OCI-LY1 (cell line): ENCODE data around the gene MMRN2.

Experiments used
- H2AFZ ChIP-seq: fragments of 200-600 bp; sonication (generic), shearing (Covaris generic); 2 replicates; pipeline ENCODE4 v1.6.0; 2014; ENCODE audit warnings: antibody characterized with exemption, mild to moderate bottlenecking, low read length
- H3F3A ChIP-seq: fragments of 200-600 bp; sonication (generic), shearing (Covaris generic); 2 replicates; pipeline ENCODE4 v1.6.0; 2014; ENCODE audit warnings: mild to moderate bottlenecking, antibody characterized with exemption, low read length, moderate library complexity; ENCODE audit not compliant: insufficient read depth
- H3K27ac ChIP-seq: fragments of 200-600 bp; sonication (generic); 2 replicates; pipeline ENCODE4 v1.5.1; 2014; ENCODE audit warnings: low read length, mixed run types, mild to moderate bottlenecking, low read depth; ENCODE audit not compliant: poor library complexity, severe bottlenecking
- H3K27me3 ChIP-seq: fragments of 200-600 bp; sonication (generic); 2 replicates; pipeline ENCODE4 v1.6.0; 2014; ENCODE audit warnings: antibody characterized with exemption, mild to moderate bottlenecking, low read length, moderate library complexity; ENCODE audit not compliant: insufficient read depth
- H3K36me3 ChIP-seq: fragments of 200-600 bp; sonication (generic); 2 replicates; pipeline ENCODE4 v1.6.1; 2014; ENCODE audit warnings: mild to moderate bottlenecking, antibody characterized with exemption, low read length, moderate library complexity, mixed read lengths; ENCODE audit not compliant: insufficient read depth
- H3K4me1 ChIP-seq: fragments of 200-600 bp; sonication (generic); 2 replicates; pipeline ENCODE4 v1.5.1; 2014; ENCODE audit warnings: mild to moderate bottlenecking, low read length, moderate library complexity; ENCODE audit not compliant: insufficient read depth, severe bottlenecking
- H3K4me2 ChIP-seq: fragments of 200-600 bp; sonication (generic), shearing (Covaris generic); 2 replicates; pipeline ENCODE4 v1.6.1; 2014; ENCODE audit warnings: low read length
- H3K4me3 ChIP-seq: fragments of 200-600 bp; sonication (generic); 2 replicates; pipeline ENCODE4 v1.5.1; 2014; ENCODE audit warnings: low read length, low read depth, mild to moderate bottlenecking, mixed read lengths; ENCODE audit not compliant: poor library complexity, severe bottlenecking
- H3K79me2 ChIP-seq: fragments of 200-600 bp; shearing (Covaris generic); 2 replicates; pipeline ENCODE4 v1.6.1; 2016; ENCODE audit warnings: mixed run types, low read length, mixed read lengths; ENCODE audit not compliant: insufficient read depth
- H3K9ac ChIP-seq: fragments of 200-600 bp; sonication (generic), shearing (Covaris generic); 2 replicates; pipeline ENCODE4 v1.6.1; 2014; ENCODE audit warnings: mild to moderate bottlenecking, low read length, mixed read lengths
- H3K9me2 ChIP-seq: fragments of 200-600 bp; sonication (generic), shearing (Covaris generic); 2 replicates; pipeline ENCODE4 v1.6.1; 2014; ENCODE audit warnings: low read depth, mild to moderate bottlenecking, low read length, mixed read lengths
- H3K9me3 ChIP-seq: fragments of 200-600 bp; shearing (Covaris generic); 2 replicates; pipeline ENCODE4 v1.6.1; 2014; ENCODE audit warnings: low read length, mixed read lengths
- H4K20me1 ChIP-seq: fragments of 200-600 bp; sonication (generic), shearing (Covaris generic); 2 replicates; pipeline ENCODE4 v1.6.0; 2016; ENCODE audit warnings: mild to moderate bottlenecking, low read length; ENCODE audit not compliant: insufficient read depth
- CTCF ChIP-seq: fragments of 200-600 bp; sonication (generic), shearing (Covaris generic); IDR thresholded peaks from 2 replicates; pipeline ENCODE4 v1.5.1; 2017; ENCODE audit warnings: mild to moderate bottlenecking, antibody characterized with exemption, low read length, moderate library complexity, mixed read lengths
- EZH2 ChIP-seq: fragments of 200-600 bp; sonication (generic), shearing (Covaris generic); IDR thresholded peaks from 2 replicates; pipeline ENCODE4 v1.8.0; 2017; ENCODE audit warnings: borderline replicate concordance, mixed run types, mild to moderate bottlenecking, antibody characterized with exemption, low read length, moderate library complexity, mixed read lengths

Gene MMRN2

GRCh38 chr10:86971232-86971991 is 14.0 kb upstream of the MMRN2 start:
- Histone ChIP-seq H3K4me3 (peak overlapping the region; percentile 75), H3K4me1 (peaks cover 23% of the 10 kb centered on the region), H2AFZ (peak overlapping the region; percentile 21; the same call in 1 of the 2 replicates), H3K9ac (peak overlapping the region; percentile 82), H4K20me1 (no peaks in the 10 kb centered on the region), H3K9me3 (no peaks in the 10 kb centered on the region), H3F3A (no peaks in the 10 kb centered on the region), H3K36me3 (no peaks in the 10 kb centered on the region), H3K4me2 (peak overlapping the region; percentile 86), H3K79me2 (no peaks in the 10 kb centered on the region), H3K27me3 (no peaks in the 10 kb centered on the region), H3K27ac (no peak overlapping the region), H3K9me2 (no peaks in the 10 kb centered on the region)
- TF ChIP-seq CTCF: no peak
- no peak for TF ChIP-seq EZH2

GRCh38 chr10:86970982-86971231 is 13.5 kb upstream of the MMRN2 start:
- TF ChIP-seq CTCF (no peak), EZH2 (no peak)
- Histone ChIP-seq H3K27ac (no peak overlapping the region), H3K4me3 (peak overlapping the region; percentile 75)

GRCh38 chr10:86970162-86970981 is 13.0 kb upstream of the MMRN2 start:
- no peak for TF ChIP-seq EZH2
- TF ChIP-seq CTCF: no peak
- no peaks in the 10 kb centered on the region for H3K79me2 ChIP-seq
- H4K20me1 ChIP-seq: no peaks in the 10 kb centered on the region
- no peak overlapping the region for H3K27ac ChIP-seq
- no peaks in the 10 kb centered on the region for H3F3A ChIP-seq
- peak overlapping the region; percentile 44; the same call in 1 of the 2 replicates for H2AFZ ChIP-seq
- H3K9me2 ChIP-seq: no peaks in the 10 kb centered on the region
- H3K9me3 ChIP-seq: no peaks in the 10 kb centered on the region
- H3K9ac ChIP-seq: peak overlapping the region; percentile 82
- H3K4me2 ChIP-seq: peak overlapping the region; percentile 86
- no peaks in the 10 kb centered on the region for H3K27me3 ChIP-seq
- H3K4me3 ChIP-seq: peak overlapping the region; percentile 75
- H3K4me1 ChIP-seq: peaks cover 26% of the 10 kb centered on the region
- H3K36me3 ChIP-seq: no peaks in the 10 kb centered on the region

More at GRCh38 chr10:86970982-86971231, 13.5 kb upstream of the MMRN2 start:
- no peaks in the 10 kb centered on the region for H3K9me2 ChIP-seq
- peak overlapping the region; percentile 86 for H3K4me2 ChIP-seq
- H2AFZ ChIP-seq: peak overlapping the region; percentile 44; the same call in 1 of the 2 replicates
- no peaks in the 10 kb centered on the region for H3F3A ChIP-seq
- peaks cover 26% of the 10 kb centered on the region for H3K4me1 ChIP-seq
- H3K79me2 ChIP-seq: no peaks in the 10 kb centered on the region
- H3K9ac ChIP-seq: peak overlapping the region; percentile 82
- H3K36me3 ChIP-seq: no peaks in the 10 kb centered on the region
- H3K27me3 ChIP-seq: no peaks in the 10 kb centered on the region
- H4K20me1 ChIP-seq: no peaks in the 10 kb centered on the region
- no peaks in the 10 kb centered on the region for H3K9me3 ChIP-seq
